SH-SY5Y (cell line): ENCODE results near the gene PPP1R1B.

Experiments used
- GATA2 ChIP-seq: IDR thresholded peaks from 2 replicates; pipeline ENCODE4 v1.6.1; 2011; ENCODE audit warnings: mild to moderate bottlenecking, low read depth, low read length
- GATA3 ChIP-seq: IDR thresholded peaks from 2 replicates; pipeline ENCODE4 v1.6.1; 2011; ENCODE audit warnings: low read depth, mild to moderate bottlenecking, low read length, moderate library complexity

GRCh38 chr17:39635614-39636176, 8.9 kb downstream of the PPP1R1B start:
- TF ChIP-seq GATA3 (no peak), GATA2 (no peak)
